Activated naive CD8-positive, alpha-beta T cell treated with anti-CD3 and anti-CD28 coated beads, Interleukin-2, amount 50 U/mL, for 24 hours (primary cell): ENCODE results near the gene PRAMEF13.
"Not testable (repeated sequence)": the region's sequence is repeated elsewhere in the genome, so short reads cannot be mapped to it uniquely, and the experiment has no call there.

Experiments used
- ATAC-seq: fragments of 150-1000 bp; cut with Tn5 transposase; one replicate; pipeline ENCODE4 v1.10.0; 2021
- DNase-seq: peaks from one replicate; pipeline ENCODE4 v3.0.0; 2021
- H3K27ac Mint-ChIP-seq: one replicate; pipeline ENCODE4 v1.8.0; 2021; ENCODE audit warnings: mild to moderate bottlenecking, mixed read lengths
- H3K27me3 Mint-ChIP-seq: one replicate; pipeline ENCODE4 v1.8.0; 2021; ENCODE audit warnings: mixed read lengths
- H3K36me3 Mint-ChIP-seq: one replicate; pipeline ENCODE4 v1.8.0; 2021; ENCODE audit warnings: low read depth, mixed read lengths
- H3K4me1 Mint-ChIP-seq: one replicate; pipeline ENCODE4 v1.8.0; 2021; ENCODE audit warnings: mixed read lengths
- H3K4me3 Mint-ChIP-seq: one replicate; pipeline ENCODE4 v1.8.0; 2021; ENCODE audit warnings: mild to moderate bottlenecking, moderate library complexity, mixed read lengths
- H3K9me3 Mint-ChIP-seq: one replicate; pipeline ENCODE4 v1.8.0; 2021; ENCODE audit warnings: mixed read lengths

Gene PRAMEF13

GRCh38 chr1:13201309-13201708 lies at the start of gene PRAMEF13:
Gene PRAMEF13 (minus strand): TSS chr1:13201409. CDS start chr1:13199589, 1,820 bp downstream.
- H3K27ac Mint-ChIP-seq, H3K9me3 Mint-ChIP-seq, H3K4me3 Mint-ChIP-seq, H3K36me3 Mint-ChIP-seq, H3K4me1 Mint-ChIP-seq, ATAC-seq, DNase-seq, H3K27me3 Mint-ChIP-seq: not testable (repeated sequence)

GRCh38 chr1:13247122-13247521 lies 45.9 kb upstream of the PRAMEF13 start:
- not testable (repeated sequence) for H3K27me3 Mint-ChIP-seq, DNase-seq, H3K9me3 Mint-ChIP-seq, ATAC-seq, H3K27ac Mint-ChIP-seq, H3K36me3 Mint-ChIP-seq, H3K4me3 Mint-ChIP-seq, H3K4me1 Mint-ChIP-seq

- not testable (repeated sequence) for H3K36me3 Mint-ChIP-seq, H3K4me3 Mint-ChIP-seq, H3K27ac Mint-ChIP-seq, DNase-seq, H3K9me3 Mint-ChIP-seq, ATAC-seq, H3K27me3 Mint-ChIP-seq, H3K4me1 Mint-ChIP-seq
Observed at GRCh38 chr1:13246554-13246871, 45.3 kb upstream of the PRAMEF13 start.

- not testable (repeated sequence) for H3K36me3 Mint-ChIP-seq, DNase-seq, H3K4me1 Mint-ChIP-seq, H3K9me3 Mint-ChIP-seq, H3K4me3 Mint-ChIP-seq, H3K27ac Mint-ChIP-seq, H3K27me3 Mint-ChIP-seq, ATAC-seq
Observed at GRCh38 chr1:13245841-13246553, 44.8 kb upstream of the PRAMEF13 start.

GRCh38 chr1:13243536-13244263 lies 42.5 kb upstream of the PRAMEF13 start:
- not testable (repeated sequence) for H3K27me3 Mint-ChIP-seq, H3K9me3 Mint-ChIP-seq, DNase-seq, ATAC-seq, H3K27ac Mint-ChIP-seq, H3K36me3 Mint-ChIP-seq, H3K4me3 Mint-ChIP-seq, H3K4me1 Mint-ChIP-seq

GRCh38 chr1:13239633-13240032 lies 38.4 kb upstream of the PRAMEF13 start:
- not testable (repeated sequence) for H3K36me3 Mint-ChIP-seq, H3K27ac Mint-ChIP-seq, DNase-seq, H3K27me3 Mint-ChIP-seq, ATAC-seq, H3K9me3 Mint-ChIP-seq, H3K4me3 Mint-ChIP-seq, H3K4me1 Mint-ChIP-seq

GRCh38 chr1:13237572-13237971 lies 36.4 kb upstream of the PRAMEF13 start:
- not testable (repeated sequence) for H3K9me3 Mint-ChIP-seq, H3K4me1 Mint-ChIP-seq, H3K27ac Mint-ChIP-seq, DNase-seq, H3K36me3 Mint-ChIP-seq, ATAC-seq, H3K4me3 Mint-ChIP-seq, H3K27me3 Mint-ChIP-seq

- H3K36me3 Mint-ChIP-seq, DNase-seq: not testable (repeated sequence)
Observed at GRCh38 chr1:13234057-13234456, 32.8 kb upstream of the PRAMEF13 start.

GRCh38 chr1:13232056-13232455 lies 30.8 kb upstream of the PRAMEF13 start:
- not testable (repeated sequence) for DNase-seq, H3K27ac Mint-ChIP-seq, ATAC-seq, H3K9me3 Mint-ChIP-seq, H3K27me3 Mint-ChIP-seq, H3K4me1 Mint-ChIP-seq, H3K4me3 Mint-ChIP-seq, H3K36me3 Mint-ChIP-seq

More at GRCh38 chr1:13234057-13234456, 32.8 kb upstream of the PRAMEF13 start:
- H3K4me3 Mint-ChIP-seq, ATAC-seq, H3K4me1 Mint-ChIP-seq, H3K9me3 Mint-ChIP-seq, H3K27me3 Mint-ChIP-seq, H3K27ac Mint-ChIP-seq: not testable (repeated sequence)

- not testable (repeated sequence) for H3K27me3 Mint-ChIP-seq, ATAC-seq, H3K4me1 Mint-ChIP-seq, H3K9me3 Mint-ChIP-seq, H3K27ac Mint-ChIP-seq, H3K4me3 Mint-ChIP-seq, H3K36me3 Mint-ChIP-seq, DNase-seq
Observed at GRCh38 chr1:13231061-13231750, 30.0 kb upstream of the PRAMEF13 start.

GRCh38 chr1:13230601-13231000 lies 29.4 kb upstream of the PRAMEF13 start:
- not testable (repeated sequence) for H3K27ac Mint-ChIP-seq, H3K4me1 Mint-ChIP-seq, H3K27me3 Mint-ChIP-seq, DNase-seq, H3K36me3 Mint-ChIP-seq, ATAC-seq, H3K4me3 Mint-ChIP-seq, H3K9me3 Mint-ChIP-seq

GRCh38 chr1:13230096-13230495 lies 28.9 kb upstream of the PRAMEF13 start:
- not testable (repeated sequence) for H3K4me3 Mint-ChIP-seq, ATAC-seq, H3K27me3 Mint-ChIP-seq, H3K36me3 Mint-ChIP-seq, H3K4me1 Mint-ChIP-seq, H3K9me3 Mint-ChIP-seq, DNase-seq, H3K27ac Mint-ChIP-seq

GRCh38 chr1:13228343-13228781 lies 27.2 kb upstream of the PRAMEF13 start:
- DNase-seq (peak; percentile 52), ATAC-seq (no peak)
- Mint-ChIP-seq H3K4me1 (no peaks in the 10 kb centered on the region), H3K36me3 (no peaks in the 10 kb centered on the region), H3K27ac (no peak overlapping the region), H3K27me3 (peaks cover 6% of the 10 kb centered on the region), H3K4me3 (no peak overlapping the region), H3K9me3 (no peaks in the 10 kb centered on the region)

GRCh38 chr1:13227271-13228055 lies 26.3 kb upstream of the PRAMEF13 start:
- not testable (repeated sequence) for DNase-seq, H3K27ac Mint-ChIP-seq, H3K27me3 Mint-ChIP-seq, H3K36me3 Mint-ChIP-seq, H3K9me3 Mint-ChIP-seq, H3K4me3 Mint-ChIP-seq, H3K4me1 Mint-ChIP-seq, ATAC-seq
